GM21717 (cell line): ENCODE measurements around the gene DNHD1.

Experiments used
- ATAC-seq: cut with Tn5 transposase; IDR thresholded peaks from one replicate; pipeline ENCODE4 v1.9.1; 2021; ENCODE audit warnings: mild to moderate bottlenecking, moderate library complexity; ENCODE audit not compliant: unreplicated experiment

DNHD1 gene

DNA sequence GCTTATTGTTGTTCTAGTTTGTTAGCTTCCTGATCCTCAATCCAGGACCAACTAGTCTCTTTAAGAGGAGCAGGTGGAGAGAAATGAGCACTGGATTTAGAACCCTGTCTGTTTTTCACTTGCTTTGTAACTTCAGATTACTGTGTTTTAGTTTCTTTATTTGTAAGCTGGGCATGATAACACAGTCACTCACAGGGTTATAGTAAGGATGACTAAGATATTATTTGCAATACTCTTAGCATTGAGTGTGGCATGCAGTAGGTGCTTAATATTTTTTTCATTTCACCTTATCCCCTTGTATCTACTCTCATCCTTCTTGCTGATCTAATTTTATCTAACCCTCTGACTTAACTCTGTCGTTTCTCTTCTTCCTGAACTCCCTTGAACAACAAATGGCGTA is 33.8 kb downstream of the DNHD1 start:
- no peak for ATAC-seq

DNA sequence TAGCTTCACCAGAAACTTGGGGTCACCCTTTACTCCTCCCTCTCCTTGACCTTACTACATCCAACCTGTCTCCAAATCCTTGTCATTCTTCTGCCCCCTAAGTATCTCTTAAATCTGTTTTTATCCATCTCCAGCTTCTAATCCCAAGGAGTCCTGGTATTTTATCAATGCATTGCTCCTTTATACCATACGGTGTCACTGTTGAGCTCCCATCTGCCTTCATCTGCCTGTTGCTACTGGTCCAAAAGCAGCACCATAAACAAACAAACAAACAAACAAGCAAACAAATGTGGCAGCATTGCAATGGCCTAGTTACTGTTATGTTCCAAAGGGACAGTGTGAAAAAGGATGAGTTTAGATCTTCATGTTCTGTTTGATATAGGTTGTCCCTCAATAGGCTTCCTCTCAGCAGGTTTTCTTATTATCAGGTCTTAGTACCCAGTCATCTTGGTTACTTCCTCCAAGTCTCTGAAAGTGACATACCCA is 34.2 kb downstream of the DNHD1 start:
- ATAC-seq: no peak

DNA sequence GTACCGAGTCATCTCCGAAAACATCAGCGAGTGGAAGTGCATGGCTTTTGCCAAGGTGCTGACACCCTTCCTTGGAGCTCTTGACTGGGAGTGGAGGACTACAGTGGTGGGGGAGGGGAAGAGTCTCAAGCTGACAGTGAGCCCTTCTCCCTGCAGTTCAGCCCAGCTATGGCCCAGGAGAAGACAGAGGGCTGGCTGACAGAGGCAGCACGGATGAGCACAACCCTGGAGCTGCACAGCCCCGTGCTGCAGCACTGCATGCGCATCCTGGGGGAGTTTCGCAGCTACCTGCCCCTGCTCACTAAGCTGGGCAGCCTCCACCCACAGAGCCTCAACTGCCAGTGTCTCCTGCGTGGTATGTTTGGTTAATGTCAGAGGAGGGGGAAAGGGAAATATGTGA is 41.4 kb downstream of the DNHD1 start:
- no peak for ATAC-seq

DNA sequence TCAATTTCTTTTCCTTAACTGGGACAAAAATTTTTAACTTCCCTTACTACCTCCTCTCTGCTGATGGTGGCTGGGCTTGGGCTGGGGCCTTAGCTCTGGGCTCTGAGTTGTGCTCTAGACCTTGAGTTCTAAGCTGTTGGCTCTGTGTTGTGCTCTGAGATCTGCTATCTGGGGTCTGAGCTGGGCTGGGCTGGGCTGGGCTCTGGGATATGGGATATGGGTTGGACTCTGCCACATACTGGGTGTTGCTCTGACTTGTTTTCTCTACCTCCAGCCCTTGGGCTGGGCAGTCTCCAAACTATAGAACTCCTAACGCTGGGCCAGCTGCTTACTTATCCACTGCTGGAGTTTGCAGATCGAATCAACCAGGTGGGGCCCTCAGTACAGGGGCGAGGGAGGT is 41.9 kb downstream of the DNHD1 start:
- ATAC-seq: no peak

DNA sequence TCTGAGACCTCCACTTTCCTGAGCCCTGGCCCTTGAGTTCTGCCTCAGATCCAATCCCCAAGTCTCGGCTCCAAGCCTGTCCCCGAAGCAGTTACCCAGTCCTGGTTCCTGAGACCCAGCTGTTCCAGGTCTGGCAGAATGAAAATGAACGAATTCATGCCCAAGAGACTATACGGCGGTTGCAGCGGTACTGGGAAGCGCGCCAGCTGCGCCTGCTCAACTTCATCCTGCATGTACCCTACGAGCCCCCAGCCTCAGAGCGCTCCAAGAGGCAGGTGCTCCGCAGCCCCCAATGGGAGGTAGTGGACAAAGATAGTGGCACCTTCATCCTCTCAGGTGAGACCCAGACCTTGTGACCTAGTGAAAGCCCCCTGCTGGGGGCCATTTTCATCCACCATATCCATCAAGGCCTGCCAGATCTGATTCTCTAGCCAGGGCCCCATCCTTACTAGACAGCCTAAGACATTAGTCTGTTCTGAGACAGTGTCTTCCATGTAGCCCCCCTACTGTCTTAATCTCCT is 42.7 kb downstream of the DNHD1 start:
- no peak for ATAC-seq

DNA sequence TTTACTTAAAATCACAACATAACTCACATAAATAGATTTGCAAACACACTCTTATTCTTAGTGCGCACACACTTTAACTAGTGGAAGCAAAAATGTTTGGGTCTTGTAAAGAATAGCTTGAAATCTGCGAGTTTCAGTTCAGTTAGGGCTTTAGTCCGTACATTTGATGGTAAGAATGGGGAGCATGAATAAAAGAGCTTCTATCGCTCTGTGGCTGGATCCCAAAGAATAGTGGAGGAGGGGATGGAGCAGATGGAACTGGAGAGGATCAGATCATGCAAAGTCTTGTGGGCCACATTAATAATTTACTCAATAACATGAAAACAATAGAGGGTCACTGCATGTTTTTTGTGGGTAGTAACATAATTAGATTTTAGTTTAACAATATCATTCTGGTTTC is 44.3 kb downstream of the DNHD1 start:
- no peak for ATAC-seq

DNA sequence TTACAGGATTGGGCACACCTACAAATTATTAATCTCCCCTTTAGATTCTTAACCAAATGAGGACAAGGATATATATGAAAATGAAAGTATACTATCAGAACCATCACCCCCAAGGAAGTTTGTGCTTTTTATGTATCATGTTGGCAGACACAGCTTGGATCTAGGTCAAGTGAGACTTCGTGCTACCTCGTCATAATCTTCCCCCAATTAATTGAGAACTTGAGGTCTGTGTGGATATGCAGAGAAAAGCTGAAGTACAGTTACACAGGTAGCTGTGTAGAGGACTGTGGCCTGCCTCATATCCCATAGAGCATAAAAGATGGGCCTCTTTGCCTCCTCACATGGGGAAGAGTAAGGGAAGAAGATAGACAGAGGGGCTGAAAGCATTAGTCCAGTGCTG is 45.6 kb downstream of the DNHD1 start:
- no peak for ATAC-seq

DNA sequence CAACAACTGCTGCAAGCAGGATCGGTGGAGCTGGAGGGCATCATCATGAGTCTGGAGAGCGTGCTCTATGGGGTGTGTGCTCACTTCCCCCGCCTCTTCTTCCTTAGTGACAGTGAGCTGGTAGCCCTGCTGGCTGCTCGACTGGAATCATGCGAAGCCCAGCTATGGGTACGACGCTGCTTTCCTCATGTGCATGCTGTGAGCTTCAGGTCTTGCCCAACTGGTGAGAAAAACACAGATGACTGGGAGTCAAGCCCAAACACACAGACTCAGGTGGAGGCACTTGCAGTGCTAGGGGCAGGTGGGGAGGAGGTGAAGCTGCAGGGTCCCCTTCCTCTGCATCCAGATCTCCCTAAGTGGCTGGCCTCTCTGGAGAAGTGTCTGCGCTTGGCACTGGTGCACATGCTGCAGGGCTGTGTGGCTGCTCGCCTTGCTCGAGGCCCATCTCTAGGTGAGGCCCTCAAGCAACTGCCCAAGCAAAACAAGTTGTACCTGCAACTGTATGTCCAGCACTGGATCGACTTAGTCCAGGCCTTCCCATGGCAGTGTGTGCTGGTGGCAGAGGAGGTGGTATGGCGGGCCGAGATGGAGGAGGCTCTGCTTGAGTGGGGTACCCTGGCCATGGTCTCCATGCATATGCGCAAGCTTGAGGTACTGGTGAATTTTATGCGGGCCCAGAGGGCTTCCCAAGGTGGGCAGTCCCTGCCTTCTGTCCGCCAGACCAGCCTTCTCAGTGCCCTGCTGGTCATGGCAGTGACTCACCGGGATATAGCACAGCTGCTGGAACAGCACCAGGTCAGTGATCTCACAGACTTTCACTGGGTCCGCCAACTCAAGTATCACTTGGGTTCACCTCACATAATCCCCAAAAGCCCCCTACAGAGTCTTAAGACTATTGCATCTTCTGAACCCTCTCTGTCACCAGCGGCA is 48.1 kb downstream of the DNHD1 start:
- no peak for ATAC-seq

DNA sequence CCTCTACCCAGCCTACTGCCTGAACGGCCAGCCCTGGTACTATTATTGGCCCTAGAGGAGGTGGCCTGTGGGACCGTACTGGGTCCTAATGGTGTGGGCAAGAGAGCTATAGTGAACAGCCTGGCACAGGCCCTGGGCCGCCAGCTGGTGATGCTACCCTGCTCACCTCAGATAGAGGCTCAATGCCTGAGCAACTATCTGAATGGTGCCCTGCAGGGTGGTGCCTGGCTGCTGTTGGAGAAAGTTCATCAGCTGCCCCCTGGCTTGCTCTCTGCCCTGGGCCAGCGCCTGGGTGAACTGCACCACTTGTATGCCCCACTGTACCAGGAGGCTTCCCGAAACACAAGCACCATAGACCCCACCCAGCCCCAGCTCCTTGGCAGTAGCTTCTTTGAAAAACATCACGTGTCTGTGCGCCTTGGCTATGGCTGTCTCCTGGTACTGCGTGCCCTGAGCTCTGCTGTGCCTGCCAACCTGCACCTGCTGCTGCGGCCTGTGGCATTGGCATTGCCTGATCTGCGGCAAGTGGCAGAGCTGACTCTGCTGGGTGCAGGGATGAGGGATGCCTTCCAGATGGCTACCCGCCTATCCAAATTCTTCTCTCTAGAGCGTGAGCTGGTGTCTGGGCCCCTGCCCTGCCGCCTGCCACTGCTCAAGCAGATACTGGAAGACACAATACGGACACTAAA is 49.0 kb downstream of the DNHD1 start:
- no peak for ATAC-seq

DNA sequence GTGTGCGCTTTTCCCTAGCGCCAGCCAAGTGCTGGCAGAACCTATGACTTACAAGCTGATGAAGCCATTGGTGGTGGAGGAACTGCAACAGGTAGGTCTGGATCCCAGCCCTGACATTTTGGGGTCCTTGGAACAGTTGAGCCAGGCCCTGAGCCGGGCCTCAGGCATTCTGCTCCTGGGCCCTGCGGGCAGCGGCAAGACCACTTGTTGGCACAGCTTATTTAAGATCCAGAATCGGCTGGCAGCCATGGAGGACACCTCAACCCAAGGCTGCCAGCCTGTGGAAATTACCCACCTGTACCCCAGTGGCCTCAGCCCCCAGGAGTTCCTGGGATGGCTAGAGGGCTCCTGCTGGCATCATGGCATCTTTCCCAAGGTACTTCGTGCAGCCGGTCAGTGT is 49.7 kb downstream of the DNHD1 start:
- ATAC-seq: no peak

DNA sequence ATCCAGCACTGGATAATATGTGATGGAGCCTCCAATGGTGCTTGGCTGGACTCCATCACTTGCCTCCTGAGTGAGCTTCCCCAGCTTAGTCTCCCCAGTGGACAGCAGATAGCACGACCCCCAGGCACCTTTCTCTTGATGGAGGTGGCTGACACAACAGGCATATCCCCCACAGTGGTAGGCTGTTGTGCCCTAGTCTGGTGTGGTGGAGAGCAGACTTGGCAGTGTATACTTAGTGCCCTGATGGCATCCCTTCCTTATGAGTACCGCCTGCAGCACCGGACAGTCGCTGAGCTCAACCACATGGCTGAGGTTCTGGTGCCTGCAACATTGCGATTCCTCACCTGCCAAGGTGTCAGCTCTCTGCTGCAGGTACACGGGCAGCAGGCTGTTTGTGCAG is 50.1 kb downstream of the DNHD1 start:
- ATAC-seq: no peak

DNA sequence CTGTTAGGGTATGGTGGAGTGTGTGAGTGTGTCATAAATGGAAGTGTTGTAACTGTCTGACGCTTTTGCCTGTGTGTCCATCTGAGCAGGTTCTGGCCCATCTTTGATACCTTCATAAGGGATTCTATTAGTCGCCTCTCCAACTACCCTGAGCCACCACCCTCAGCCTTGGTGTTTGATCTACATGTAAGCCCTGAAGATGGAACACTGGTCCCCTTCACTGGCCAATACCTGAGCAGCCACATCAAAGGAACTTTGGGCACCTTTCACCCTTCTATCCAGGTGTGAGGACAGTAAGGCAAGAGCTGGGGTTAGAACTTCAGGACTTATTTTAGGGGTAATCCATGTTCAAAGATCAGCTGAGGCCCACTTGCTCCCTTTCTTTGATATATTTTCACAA is 51.0 kb downstream of the DNHD1 start:
- no peak for ATAC-seq

DNA sequence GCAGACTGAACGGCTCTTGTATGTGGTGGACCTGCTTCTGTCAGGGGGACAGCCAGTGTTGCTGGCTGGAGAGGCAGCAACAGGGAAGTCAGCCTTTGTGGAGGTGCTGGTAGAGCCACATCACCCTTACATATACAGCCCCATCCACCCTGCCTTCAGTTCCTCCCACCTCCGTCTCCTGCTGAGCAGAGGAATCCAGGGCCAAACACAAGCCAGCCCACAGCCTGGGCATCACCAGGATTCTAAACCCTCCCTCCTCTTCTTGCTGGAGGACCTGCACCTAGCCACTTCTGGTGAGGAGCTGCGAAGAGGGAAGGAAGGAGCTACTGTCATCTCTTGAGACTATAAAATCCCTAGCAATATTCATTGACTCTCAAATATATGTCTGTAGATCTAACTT is 51.6 kb downstream of the DNHD1 start:
- ATAC-seq: no peak

DNA sequence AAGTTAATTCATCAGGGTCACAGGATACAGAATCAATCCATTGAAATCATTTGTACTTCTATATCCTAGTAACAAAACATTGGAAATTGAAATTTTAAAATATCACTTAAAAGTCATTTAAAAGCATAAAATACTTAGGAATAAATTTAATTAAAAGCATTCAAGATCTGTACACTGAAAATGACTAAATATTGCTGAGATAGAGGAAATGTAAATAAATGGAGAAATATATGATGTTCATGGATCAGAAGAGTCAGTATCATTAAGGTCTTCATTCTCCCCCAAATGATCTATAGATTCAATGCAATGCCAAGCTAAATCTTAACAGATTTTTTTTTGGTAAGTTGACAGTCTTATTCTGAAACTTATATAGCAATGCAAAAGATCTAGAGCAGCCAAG is 56.6 kb downstream of the DNHD1 start:
- ATAC-seq: no peak

DNA sequence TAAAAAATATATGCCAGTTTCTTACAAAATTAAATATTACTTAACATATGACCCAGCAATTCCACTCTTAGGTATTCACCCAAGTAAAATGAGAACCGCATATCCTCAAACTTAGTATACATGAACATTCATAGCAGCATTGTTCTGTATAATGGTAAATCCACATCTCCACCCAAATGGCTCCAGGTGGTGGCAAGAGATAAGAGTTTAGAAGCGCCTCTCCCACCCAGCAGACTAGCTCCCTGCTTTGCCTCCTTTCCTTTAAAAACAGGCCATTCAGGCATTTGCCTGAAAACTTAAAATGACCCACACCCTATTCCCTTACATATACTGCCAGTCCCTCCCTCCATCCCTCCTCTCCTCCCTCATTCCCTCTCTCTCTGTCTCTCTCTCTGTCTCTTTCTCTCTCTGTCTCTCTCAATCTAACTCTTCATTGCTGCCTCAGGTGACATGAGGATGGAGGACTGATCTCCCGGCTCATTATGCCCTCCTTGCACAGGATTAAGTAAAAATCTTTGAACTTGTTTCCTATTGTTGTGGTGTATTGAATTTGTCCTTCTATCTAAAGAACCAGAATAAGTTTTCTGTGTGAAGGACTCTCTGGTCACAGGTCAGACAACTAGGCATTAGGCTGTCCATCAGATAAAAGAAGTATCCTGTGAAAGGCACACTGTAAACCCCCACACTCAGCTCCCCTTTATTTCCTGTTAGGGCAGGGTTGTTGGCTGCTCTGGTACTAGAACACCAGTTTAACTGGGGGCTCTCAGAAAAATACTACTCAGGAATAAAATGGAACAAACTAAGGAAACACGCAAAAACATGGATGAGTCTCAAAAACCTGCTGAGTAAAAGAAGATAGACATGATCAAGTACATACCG is 58.0 kb downstream of the DNHD1 start:
- ATAC-seq: no peak

DNA sequence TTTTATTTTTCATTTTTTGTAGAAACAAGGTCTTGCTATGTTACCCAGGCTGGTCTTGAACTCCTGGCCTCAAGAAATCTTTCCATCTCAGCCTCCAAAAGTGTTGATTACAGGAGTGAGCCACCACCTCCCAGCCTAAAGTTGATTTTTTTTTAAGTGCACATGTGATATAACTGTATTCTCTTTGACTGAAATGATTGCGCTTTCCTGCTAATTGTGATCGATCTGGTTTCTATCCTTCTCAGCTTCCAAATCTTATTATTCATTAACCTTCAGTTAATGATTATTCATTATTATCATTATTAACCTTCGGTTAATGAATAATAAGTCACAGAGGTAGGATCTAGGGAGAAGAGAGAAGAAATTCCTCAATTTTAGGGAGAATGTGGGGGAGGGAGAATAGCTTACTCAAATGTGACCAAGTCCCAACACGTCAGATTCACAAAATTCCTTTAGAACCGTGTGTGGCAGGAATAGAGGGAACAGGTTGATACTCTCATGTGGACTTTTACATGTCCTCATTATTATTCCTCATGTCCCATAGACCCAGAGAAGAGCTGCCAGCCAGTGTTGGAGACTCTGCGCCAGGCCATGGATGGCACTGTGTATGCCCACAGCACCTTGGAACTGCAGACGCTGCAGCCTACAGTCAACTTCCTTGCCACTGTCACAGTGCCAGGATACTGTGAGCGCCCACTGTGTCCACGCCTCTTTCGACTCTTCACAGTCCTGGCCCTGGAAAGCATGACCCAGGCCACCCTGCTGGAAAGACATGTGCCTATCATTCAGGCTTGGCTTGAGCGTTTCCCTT is 59.3 kb downstream of the DNHD1 start:
- ATAC-seq: no peak

DNA sequence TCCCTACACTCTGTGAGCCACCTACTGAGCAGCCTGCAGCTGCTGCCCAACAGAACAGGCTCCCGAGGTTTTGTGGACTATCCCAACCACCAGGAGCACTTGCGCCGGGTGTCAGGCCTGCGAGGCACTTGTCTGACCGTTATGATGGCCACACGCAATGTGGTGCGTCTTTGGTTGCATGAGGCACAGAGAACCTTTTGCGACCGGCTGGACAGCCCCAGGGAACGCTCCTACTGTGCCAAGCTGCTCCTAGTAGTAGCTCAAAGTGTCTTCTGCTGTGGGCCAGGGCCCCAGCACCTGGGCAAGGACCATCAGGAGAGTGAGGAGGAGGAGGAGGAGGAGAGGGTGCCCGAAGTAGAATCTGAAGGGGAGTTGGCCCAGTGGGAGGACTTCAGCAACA is 60.0 kb downstream of the DNHD1 start:
- ATAC-seq: no peak

DNA sequence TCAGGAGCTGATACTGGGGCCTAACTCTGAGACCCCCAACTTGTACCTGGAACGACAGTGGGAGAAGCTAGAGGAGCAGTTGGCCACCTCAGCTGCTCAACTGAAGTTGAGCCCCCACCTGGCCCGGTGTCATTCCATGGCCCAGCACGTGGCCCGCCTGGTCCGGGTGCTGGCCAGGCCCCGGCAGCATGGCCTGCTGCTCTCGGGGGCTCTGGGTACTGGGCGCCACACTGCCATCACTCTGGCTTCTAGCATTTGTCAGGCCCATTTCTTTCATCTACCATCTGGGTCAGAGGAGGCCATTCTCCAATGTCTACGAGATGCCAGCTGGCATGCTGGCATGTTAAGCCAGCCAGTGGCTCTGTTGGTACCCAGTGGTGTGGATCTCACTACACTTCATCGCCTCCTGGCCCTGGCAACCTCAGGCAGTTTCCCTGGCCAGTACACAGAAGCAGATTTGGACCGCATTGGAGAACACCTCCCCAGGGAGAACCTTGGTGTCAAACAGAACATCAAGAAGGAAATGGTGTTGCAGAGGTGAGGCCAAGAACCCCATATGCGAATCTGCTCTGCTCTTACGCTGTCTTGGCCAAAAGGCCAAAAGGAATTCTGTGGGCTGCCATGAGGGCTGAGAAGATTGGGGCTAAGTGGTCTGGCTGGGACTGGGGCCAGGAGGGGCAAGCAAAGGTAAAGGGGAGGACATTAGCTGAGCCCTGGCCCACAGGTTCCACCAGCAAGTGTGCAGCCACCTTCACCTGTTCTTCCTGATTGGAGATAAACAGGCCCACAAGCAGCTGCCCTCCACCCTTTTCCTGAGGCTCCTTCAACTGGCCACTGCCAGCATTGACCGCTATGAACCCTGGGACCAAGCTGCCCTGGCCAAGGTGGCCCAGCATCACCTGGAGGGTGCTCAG is 60.9 kb downstream of the DNHD1 start:
- no peak for ATAC-seq

DNA sequence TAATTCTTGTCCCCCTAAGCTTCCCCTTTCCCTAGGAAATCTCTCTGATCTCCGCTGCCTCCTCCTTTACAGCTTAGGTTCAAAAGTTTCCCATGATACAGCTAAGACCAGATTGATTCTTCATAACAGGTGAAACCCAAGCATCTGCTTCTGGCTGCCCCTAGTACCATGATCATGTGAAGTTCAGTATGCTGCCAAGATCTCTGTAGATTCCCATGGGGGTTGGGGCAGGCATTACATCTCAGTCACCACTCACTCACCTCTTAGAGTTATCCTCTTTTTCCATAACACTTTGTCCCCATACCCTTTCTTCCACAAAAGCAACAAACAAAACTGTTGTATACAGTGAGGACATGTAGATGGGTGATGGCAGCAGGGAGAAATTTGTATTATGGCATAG is 62.3 kb downstream of the DNHD1 start:
- no peak for ATAC-seq
